Measurements from ENCODE around the gene GCSAM.

GRCh38 chr3:112137781-112138180 lies 4.7 kb upstream of the GCSAM start:
- TF ChIP-seq CTCF (IDR thresholded peaks at IDR 0.05; ENCODE audit: borderline replicate concordance, extremely low read depth, low read length, poor library complexity, severe bottlenecking) = no peak
- TF ChIP-seq EZH2 (IDR thresholded peaks at IDR 0.05; ENCODE audit: borderline replicate concordance, low read depth, low read length, severe bottlenecking) = no peak
